Right atrium auricular region (tissue), 2 donors: Measurements from ENCODE around the gene IGFL4. TPM values are rescaled to one million over a fixed set of nuclear protein-coding genes. Genes with fewer than 3 reads are reported as not detected.
A peak's percentile ranks its signal among the peaks of the same experiment; 100 is the strongest.

Experiments used
- DNase-seq: peaks from one replicate; pipeline ENCODE4 v3.0.0-alpha.2; 2019; ENCODE audit warnings: low spot score
- H3K27ac ChIP-seq, 2 donors: fragments of 200-600 bp; sonication (generic); 1 replicate in 1 of 2; 2 replicates in 1 of 2; pipeline ENCODE4 v1.5.1; 2016 to 2019
- H3K27me3 ChIP-seq, 2 donors: fragments of 200-600 bp; sonication (generic); one replicate each; pipeline versions ENCODE4 v1.5.1 to v1.6.0; 2017 to 2019
- H3K36me3 ChIP-seq: fragments of 200-600 bp; sonication (generic); one replicate; pipeline ENCODE4 v1.5.1; 2016
- H3K4me1 ChIP-seq, 2 donors: fragments of 200-600 bp; sonication (generic); one replicate each; pipeline versions ENCODE4 v1.5.1 to v1.6.0; 2017 to 2019
- H3K4me3 ChIP-seq, 2 donors: fragments of 200-600 bp; sonication (generic); 1 replicate in 1 of 2; 2 replicates in 1 of 2; pipeline ENCODE4 v1.5.1; 2017 to 2019; ENCODE audit warnings: mild to moderate bottlenecking in 1 of 2, moderate library complexity in 1 of 2
- H3K9me3 ChIP-seq, 2 donors: fragments of 200-600 bp; sonication (generic); one replicate each; pipeline ENCODE4 v1.5.1; 2019
- total RNA-seq, 2 donors: library from RNA; depleted of rRNA; stranded (reverse); fragments of >200 nt; gene quantifications; one replicate each; pipeline ENCODE4 v1.1.0, GENCODE V29; 2016
- TF ChIP-seq, protein P1 (sequence below), 2 donors: fragments of 200-600 bp; sonication (generic); IDR thresholded peaks; one replicate each; pipeline ENCODE4 v1.5.1; 2019; ENCODE audit warnings: antibody characterized with exemption in 2 of 2

Gene IGFL4
- total RNA-seq, 2 donors from 2014 or later: not detected

DNA sequence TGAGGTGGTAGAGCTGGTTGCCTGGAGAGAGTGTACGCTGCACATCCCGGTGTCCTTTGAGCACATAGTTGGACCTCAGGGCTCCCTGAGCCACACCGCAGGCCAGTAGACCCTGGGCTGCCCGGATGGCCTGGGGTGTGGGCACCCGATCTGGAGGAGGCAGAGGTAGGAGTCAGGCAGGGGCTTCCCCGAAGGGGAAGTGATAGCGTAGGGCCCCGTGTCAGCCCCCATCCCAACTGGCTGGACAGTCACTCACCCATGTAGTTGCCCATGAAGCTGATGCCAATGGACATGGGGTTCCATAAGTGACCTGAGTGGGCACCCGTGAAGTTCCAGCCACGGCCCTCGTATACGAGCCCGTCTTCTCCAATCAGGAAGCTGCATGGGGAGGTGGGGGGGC is 21.5 kb downstream of the IGFL4 start:
- peaks cover 0 to 25% of the 10 kb centered on the region in 2 donors for H3K4me1 ChIP-seq
- no peaks in the 10 kb centered on the region for H3K9me3 ChIP-seq
- no peak for DNase-seq
- TF ChIP-seq, protein P1, sequence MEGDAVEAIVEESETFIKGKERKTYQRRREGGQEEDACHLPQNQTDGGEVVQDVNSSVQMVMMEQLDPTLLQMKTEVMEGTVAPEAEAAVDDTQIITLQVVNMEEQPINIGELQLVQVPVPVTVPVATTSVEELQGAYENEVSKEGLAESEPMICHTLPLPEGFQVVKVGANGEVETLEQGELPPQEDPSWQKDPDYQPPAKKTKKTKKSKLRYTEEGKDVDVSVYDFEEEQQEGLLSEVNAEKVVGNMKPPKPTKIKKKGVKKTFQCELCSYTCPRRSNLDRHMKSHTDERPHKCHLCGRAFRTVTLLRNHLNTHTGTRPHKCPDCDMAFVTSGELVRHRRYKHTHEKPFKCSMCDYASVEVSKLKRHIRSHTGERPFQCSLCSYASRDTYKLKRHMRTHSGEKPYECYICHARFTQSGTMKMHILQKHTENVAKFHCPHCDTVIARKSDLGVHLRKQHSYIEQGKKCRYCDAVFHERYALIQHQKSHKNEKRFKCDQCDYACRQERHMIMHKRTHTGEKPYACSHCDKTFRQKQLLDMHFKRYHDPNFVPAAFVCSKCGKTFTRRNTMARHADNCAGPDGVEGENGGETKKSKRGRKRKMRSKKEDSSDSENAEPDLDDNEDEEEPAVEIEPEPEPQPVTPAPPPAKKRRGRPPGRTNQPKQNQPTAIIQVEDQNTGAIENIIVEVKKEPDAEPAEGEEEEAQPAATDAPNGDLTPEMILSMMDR (IDR thresholded peaks at IDR 0.05): no peak
- no peak overlapping the region for H3K27ac ChIP-seq
- H3K27me3 ChIP-seq: peaks cover 4 to 5% of the 10 kb centered on the region in 2 donors
- no peak overlapping the region for H3K4me3 ChIP-seq
- no peaks in the 10 kb centered on the region for H3K36me3 ChIP-seq

DNA sequence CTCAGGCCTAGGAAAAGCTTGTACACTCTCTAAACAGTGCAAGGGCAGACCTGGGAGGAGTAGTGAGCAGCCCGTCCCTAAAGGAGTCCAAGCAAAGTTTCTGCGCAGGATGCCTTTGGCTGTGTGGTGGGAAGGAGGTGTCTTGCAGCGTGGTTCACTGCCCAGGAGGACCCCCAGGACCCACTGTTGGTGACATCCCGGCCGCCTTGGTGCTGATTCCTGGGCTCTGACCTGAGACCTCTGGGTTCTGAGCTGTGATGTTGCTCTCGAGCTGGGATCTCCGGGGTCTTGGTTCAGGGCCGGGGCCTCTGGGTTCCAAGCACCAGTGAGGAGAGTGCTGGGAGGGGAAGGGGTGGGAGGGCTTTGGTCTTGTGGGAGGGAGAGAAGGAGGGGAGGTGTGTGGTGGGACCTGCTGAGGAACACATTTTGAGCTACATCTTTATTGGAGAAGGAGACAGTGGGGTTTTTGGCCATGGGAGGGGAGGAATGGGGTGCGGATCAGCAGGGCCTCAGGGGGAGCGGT is 22.0 kb downstream of the IGFL4 start:
- Histone ChIP-seq H3K27me3 (peaks cover 4 to 7% of the 10 kb centered on the region in 2 donors), H3K36me3 (no peaks in the 10 kb centered on the region), H3K27ac (no peak overlapping the region), H3K4me3 (no peak overlapping the region), H3K4me1 (peaks cover 0 to 25% of the 10 kb centered on the region in 2 donors), H3K9me3 (no peaks in the 10 kb centered on the region)
- no peak for DNase-seq
- TF ChIP-seq, protein P1 (IDR thresholded peaks at IDR 0.05): no peak

DNA sequence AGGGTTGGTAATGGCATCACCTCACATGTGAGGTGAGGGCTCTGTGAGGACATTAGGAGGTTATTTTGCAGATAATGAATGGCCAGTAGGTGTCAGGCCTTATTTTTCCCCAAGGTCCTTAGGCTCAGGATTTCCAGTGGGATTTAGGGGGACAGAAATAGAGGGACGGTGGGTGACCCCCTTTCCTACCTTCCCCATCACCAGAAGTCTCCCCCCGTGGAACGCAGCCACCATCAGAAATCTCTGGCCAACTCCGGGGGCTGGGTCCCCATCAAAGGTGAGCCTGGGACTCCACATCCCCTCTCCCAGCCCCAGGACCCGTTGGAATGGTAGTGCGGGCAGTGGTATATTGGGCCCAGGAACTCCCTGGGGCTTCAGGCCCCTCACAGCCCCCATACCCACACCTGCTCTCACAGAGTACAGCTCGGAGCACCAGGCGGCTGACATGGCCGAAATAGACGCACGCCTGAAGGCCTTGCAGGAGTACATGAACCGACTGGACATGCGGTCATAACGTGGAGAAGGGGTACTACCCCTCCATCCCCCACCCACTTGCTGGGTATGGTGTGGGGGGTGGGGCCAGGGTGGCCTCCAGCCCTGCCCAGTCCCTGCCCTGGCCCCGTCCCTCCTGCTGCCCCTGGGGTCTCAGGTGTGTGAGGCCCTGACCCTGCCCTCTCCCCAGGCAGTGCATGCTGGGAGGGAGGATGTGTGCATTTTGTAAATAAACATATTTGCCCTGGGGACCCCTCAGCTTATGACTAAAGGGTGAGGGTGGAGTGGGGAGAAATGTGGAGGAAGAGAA is 22.7 kb downstream of the IGFL4 start:
- no peaks in the 10 kb centered on the region for H3K36me3 ChIP-seq
- DNase-seq: no peak
- peaks cover 4 to 7% of the 10 kb centered on the region in 2 donors for H3K27me3 ChIP-seq
- H3K27ac ChIP-seq: no peak overlapping the region
- peaks cover 0 to 25% of the 10 kb centered on the region in 2 donors for H3K4me1 ChIP-seq
- H3K4me3 ChIP-seq: no peak overlapping the region
- TF ChIP-seq, protein P1 (IDR thresholded peaks at IDR 0.05): no peak
- H3K9me3 ChIP-seq: no peaks in the 10 kb centered on the region

DNA sequence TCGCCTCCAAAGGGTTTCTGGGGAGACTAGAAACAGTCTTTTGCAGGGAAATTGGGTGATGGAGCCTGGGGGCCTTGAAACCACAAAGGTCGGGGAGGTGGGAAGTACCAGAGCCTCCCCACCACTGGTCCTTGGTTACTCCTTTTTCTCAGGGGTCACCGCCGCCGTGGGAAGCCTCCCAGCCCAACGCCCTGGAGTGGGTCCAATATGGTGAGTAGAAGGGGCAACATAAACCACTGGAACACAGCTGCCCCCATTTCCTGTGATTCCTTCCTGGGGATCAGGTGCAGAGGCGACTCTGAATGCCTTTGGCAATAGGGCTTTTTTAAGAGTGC is 23.7 kb downstream of the IGFL4 start:
- Histone ChIP-seq H3K9me3 (no peaks in the 10 kb centered on the region), H3K4me3 (no peak overlapping the region), H3K36me3 (no peaks in the 10 kb centered on the region), H3K27ac (no peak overlapping the region), H3K4me1 (peaks cover 0 to 25% of the 10 kb centered on the region in 2 donors), H3K27me3 (peaks cover 3 to 4% of the 10 kb centered on the region in 2 donors)
- no peak for DNase-seq
- TF ChIP-seq, protein P1 (IDR thresholded peaks at IDR 0.05): peak; percentile 21 to 31

DNA sequence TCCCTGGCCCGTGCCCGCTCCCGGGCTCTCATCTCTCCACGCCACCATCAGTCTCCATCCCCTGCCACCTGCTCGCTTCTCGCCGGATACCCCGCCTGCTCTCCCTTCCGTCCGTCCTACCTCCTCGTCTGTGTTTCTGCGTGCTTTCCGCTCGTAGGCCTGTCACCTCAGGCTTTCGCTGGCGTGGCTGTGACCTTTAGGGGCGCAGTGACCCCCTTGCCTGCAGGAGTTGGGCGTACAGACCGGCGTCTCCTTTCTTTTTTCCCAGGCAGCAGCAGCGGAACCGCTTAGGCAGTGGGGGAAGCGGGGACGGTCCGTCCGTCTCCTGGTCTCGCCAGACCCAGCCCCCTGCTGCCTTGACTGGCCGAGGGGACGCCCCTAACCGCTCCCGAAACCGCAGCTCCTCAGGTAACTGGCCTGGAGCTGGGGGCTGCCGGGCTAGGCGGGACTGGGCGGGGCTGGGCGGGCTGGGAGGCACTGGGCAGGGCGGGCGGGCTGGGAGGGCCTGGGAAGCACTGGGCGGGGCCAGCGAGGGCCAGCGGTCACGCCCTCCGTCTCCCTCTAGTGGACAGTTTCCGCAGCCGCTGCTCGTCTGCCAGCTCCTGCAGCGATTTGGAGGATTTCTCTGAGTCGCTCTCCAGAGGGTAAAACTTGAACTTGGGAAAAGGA is 24.2 kb downstream of the IGFL4 start:
- no peak overlapping the region for H3K27ac ChIP-seq

More for the DNA sequence above, 24.2 kb downstream of the IGFL4 start:
- H3K4me1 ChIP-seq: peaks cover 0 to 25% of the 10 kb centered on the region in 2 donors
- H3K36me3 ChIP-seq: no peaks in the 10 kb centered on the region
- H3K4me3 ChIP-seq: peak overlapping the region; percentile 42 to 79
- TF ChIP-seq, protein P1 (IDR thresholded peaks at IDR 0.05): peak; percentile 93
- DNase-seq: peak; percentile 67
- no peaks in the 10 kb centered on the region for H3K9me3 ChIP-seq
- peaks cover 3 to 4% of the 10 kb centered on the region in 2 donors for H3K27me3 ChIP-seq
